NCI-H146 (cell line): ENCODE results near the gene CLEC2A.
"Not testable (repeated sequence)": the region's sequence is repeated elsewhere in the genome, so short reads cannot be mapped to it uniquely, and the experiment has no call there.

Source experiments
- DNase-seq: peaks from one replicate; lab custom pipeline; 2025; lab: John Stamatoyannopoulos, UW

The CLEC2A gene

GRCh38 chr12:9881246-9881645 lies 50.9 kb downstream of the CLEC2A start, which contains the start of gene KLRF2:
TSS of gene KLRF2 (plus strand) at chr12:9881489. CDS start at chr12:9881596, 107 bp downstream.
- no peak for DNase-seq

GRCh38 chr12:9880532-9881078 lies 51.6 kb downstream of the CLEC2A start:
- DNase-seq = no peak

- DNase-seq = not testable (repeated sequence)
Observed at GRCh38 chr12:9876120-9876519, 56.0 kb downstream of the CLEC2A start.

- no peak for DNase-seq
Observed at GRCh38 chr12:9872742-9873141, 59.4 kb downstream of the CLEC2A start.

- no peak for DNase-seq
Observed at GRCh38 chr12:9872162-9872561, 60.0 kb downstream of the CLEC2A start.

GRCh38 chr12:9870286-9870866 lies 61.8 kb downstream of the CLEC2A start:
- no peak for DNase-seq

- DNase-seq = no peak
Observed at GRCh38 chr12:9869307-9870161, 62.6 kb downstream of the CLEC2A start, which contains the start of gene CLEC2B. TSS of gene CLEC2B (minus strand) at chr12:9869354.

GRCh38 chr12:9868951-9869306 lies 63.2 kb downstream of the CLEC2A start:
- no peak for DNase-seq

- DNase-seq = no peak
Observed at GRCh38 chr12:9868311-9868801, 63.8 kb downstream of the CLEC2A start.

- no peak for DNase-seq
Observed at GRCh38 chr12:9867531-9867930, 64.6 kb downstream of the CLEC2A start.

GRCh38 chr12:9866860-9867269 lies 65.3 kb downstream of the CLEC2A start:
- no peak for DNase-seq

GRCh38 chr12:9864913-9865675 lies 67.1 kb downstream of the CLEC2A start:
- no peak for DNase-seq
